Osteocyte (in vitro differentiated cells): ENCODE measurements around the gene GADL1. TPM values are rescaled to one million over a fixed set of nuclear protein-coding genes. Genes with fewer than 3 reads are reported as not detected.
A peak's percentile ranks its signal among the peaks of the same experiment; 100 is the strongest.

Source experiments
- DNase-seq: peaks from one replicate; pipeline ENCODE4 v3.0.0; 2021; ENCODE audit warnings: mixed read lengths; ENCODE audit not compliant: unreplicated experiment; ENCODE audit errors: extremely low spot score
- H3K27ac Mint-ChIP-seq: one replicate; pipeline ENCODE4 v1.8.0; 2021; ENCODE audit warnings: mild to moderate bottlenecking, mixed read lengths; ENCODE audit not compliant: unreplicated experiment
- H3K27me3 Mint-ChIP-seq: one replicate; pipeline ENCODE4 v1.8.0; 2021; ENCODE audit warnings: mixed read lengths; ENCODE audit not compliant: unreplicated experiment
- H3K36me3 Mint-ChIP-seq: one replicate; pipeline ENCODE4 v1.8.0; 2021; ENCODE audit warnings: mixed read lengths; ENCODE audit not compliant: unreplicated experiment
- H3K4me1 Mint-ChIP-seq: one replicate; pipeline ENCODE4 v1.8.0; 2021; ENCODE audit warnings: mixed read lengths; ENCODE audit not compliant: unreplicated experiment
- H3K4me3 Mint-ChIP-seq: one replicate; pipeline ENCODE4 v1.8.0; 2021; ENCODE audit warnings: mild to moderate bottlenecking, moderate library complexity, mixed read lengths; ENCODE audit not compliant: unreplicated experiment
- H3K9me3 Mint-ChIP-seq: one replicate; pipeline ENCODE4 v1.8.0; 2021; ENCODE audit warnings: mixed read lengths; ENCODE audit not compliant: unreplicated experiment
- total RNA-seq: library from RNA; stranded (reverse); gene quantifications from 2 replicates; pipeline ENCODE4 v1.2.1, GENCODE V29; 2021
- TF ChIP-seq, protein P1 (sequence below): fragments of 200-600 bp; sonication (generic); IDR thresholded peaks from 2 replicates; pipeline ENCODE4 v1.5.0; 2021; ENCODE audit warnings: antibody characterized with exemption, mild to moderate bottlenecking, moderate library complexity

Gene GADL1
- total RNA-seq, 1 donor from 2014 or later = not detected

DNA sequence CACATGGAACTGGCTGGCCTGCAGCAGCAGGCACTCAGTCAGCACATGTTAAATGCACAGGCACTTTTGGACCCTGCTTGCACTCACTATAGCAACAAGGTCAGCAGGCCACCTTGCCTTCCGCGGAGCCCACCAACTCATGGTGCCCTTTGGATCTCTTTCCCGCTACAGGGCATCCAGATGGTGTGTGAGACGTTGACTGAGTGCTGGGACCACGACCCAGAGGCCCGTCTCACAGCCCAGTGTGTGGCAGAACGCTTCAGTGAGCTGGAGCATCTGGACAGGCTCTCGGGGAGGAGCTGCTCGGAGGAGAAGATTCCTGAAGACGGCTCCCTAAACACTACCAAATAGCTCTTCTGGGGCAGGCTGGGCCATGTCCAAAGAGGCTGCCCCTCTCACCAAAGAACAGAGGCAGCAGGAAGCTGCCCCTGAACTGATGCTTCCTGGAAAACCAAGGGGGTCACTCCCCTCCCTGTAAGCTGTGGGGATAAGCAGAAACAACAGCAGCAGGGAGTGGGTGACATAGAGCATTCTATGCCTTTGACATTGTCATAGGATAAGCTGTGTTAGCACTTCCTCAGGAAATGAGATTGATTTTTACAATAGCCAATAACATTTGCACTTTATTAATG is 203.1 kb downstream of the GADL1 start:
- no peak for DNase-seq
- Mint-ChIP-seq H3K4me1 (peaks cover 54% of the 10 kb centered on the region), H3K4me3 (no peak overlapping the region), H3K27me3 (no peaks in the 10 kb centered on the region), H3K36me3 (peaks cover 51% of the 10 kb centered on the region), H3K9me3 (no peaks in the 10 kb centered on the region), H3K27ac (no peak overlapping the region)
- TF ChIP-seq, protein P1, sequence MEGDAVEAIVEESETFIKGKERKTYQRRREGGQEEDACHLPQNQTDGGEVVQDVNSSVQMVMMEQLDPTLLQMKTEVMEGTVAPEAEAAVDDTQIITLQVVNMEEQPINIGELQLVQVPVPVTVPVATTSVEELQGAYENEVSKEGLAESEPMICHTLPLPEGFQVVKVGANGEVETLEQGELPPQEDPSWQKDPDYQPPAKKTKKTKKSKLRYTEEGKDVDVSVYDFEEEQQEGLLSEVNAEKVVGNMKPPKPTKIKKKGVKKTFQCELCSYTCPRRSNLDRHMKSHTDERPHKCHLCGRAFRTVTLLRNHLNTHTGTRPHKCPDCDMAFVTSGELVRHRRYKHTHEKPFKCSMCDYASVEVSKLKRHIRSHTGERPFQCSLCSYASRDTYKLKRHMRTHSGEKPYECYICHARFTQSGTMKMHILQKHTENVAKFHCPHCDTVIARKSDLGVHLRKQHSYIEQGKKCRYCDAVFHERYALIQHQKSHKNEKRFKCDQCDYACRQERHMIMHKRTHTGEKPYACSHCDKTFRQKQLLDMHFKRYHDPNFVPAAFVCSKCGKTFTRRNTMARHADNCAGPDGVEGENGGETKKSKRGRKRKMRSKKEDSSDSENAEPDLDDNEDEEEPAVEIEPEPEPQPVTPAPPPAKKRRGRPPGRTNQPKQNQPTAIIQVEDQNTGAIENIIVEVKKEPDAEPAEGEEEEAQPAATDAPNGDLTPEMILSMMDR = no peak

DNA sequence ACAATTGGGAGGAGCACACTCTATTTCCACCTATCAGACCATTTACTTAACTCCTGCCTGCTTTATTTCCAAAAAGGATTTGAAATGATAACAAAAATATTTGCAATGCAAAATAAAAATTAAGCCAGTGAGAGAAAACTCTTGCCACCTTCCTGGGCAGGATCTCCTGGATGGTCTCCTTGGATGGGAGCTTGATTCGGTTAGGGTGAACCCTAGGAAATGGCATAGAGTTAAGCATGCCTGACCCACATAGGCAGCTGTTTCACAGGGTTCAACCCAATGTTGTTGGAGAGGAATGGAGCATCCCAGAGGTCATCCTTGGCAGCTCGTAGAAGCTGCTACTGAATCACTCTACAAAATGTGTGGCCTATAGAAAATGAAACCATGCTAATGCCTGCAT is 204.3 kb downstream of the GADL1 start:
- TF ChIP-seq, protein P1 = no peak
- peaks cover 46% of the 10 kb centered on the region for H3K36me3 Mint-ChIP-seq
- H3K27ac Mint-ChIP-seq = no peak overlapping the region
- peaks cover 55% of the 10 kb centered on the region for H3K4me1 Mint-ChIP-seq
- no peaks in the 10 kb centered on the region for H3K27me3 Mint-ChIP-seq
- no peaks in the 10 kb centered on the region for H3K9me3 Mint-ChIP-seq
- no peak overlapping the region for H3K4me3 Mint-ChIP-seq
- DNase-seq = no peak

DNA sequence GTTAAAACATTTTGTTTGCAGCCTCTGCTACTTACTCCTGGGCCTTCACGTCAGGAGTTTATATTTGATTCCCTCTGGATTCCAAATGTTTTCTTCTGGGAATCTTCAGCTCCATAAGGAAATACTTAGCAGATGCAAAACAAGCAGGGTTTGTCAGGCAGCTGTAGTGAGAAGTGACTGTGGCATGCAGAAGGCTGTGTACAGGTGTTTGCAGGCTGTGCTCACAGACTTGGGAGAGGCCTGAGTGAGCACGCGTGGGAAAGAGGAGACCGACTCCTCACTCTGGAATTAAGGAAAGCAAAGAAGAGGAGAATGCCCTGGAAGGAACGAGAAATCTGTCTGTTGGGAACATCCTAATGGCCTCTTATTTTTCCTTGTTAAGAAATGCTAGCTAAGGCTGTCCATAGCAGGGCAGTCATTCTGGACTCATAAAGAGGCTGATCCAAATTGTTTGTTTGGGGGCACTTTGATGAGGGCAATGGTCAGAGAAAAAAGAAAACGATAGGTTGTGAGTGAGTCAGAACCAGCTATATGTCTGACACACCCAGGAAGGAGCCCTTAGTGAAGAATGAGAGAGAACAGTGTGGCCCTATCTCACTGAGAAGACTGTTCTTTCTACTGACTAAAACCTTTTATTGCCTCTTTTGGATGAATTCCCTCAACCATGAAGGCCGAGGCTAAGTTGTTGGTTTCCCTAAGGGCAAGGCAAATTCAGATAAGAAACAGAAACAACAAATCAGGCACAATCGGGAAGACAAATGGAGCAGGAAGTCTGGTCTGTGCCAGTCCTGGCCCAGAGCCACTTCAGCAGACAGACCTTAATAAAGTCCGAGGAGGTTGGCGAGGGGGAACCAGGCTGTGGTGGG is 205.5 kb downstream of the GADL1 start:
- Mint-ChIP-seq H3K4me1 (peaks cover 52% of the 10 kb centered on the region), H3K9me3 (no peaks in the 10 kb centered on the region), H3K27ac (peak overlapping the region; percentile 90), H3K27me3 (no peaks in the 10 kb centered on the region), H3K36me3 (peaks cover 49% of the 10 kb centered on the region), H3K4me3 (no peak overlapping the region)
- no peak for DNase-seq
- TF ChIP-seq, protein P1 = no peak

DNA sequence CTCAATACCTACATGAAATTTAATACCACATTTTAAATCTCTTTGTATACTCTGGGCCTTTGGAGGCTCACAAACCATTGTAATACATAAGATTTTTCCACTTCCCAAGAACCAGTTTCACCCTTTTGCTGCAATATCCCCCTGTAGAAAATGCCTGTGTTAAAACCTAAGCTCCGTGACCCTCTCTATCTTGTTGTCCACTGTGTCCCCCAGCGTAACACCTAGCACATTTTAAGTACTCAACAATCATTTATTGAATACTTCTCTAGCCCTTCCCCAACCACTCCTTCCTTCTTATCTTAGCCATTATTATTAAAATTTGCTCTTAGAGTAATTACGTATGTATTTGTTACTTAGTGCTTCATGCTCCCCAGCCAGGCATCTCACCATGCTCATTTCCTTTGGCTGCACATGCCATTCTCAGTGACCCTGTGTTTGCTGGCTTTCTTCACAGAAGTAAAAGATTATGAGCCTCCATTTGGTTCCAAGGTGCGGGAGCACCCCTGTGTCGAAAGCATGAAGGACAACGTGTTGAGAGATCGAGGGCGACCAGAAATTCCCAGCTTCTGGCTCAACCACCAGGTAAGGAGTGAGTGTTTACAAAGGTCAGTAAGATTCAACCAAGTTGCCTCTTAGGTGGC is 206.4 kb downstream of the GADL1 start:
- peaks cover 50% of the 10 kb centered on the region for H3K4me1 Mint-ChIP-seq
- peak overlapping the region; percentile 10 for H3K4me3 Mint-ChIP-seq
- H3K36me3 Mint-ChIP-seq = peaks cover 55% of the 10 kb centered on the region
- peak overlapping the region; percentile 90 for H3K27ac Mint-ChIP-seq
- TF ChIP-seq, protein P1 = no peak
- H3K27me3 Mint-ChIP-seq = no peaks in the 10 kb centered on the region
- DNase-seq = no peak
- H3K9me3 Mint-ChIP-seq = no peaks in the 10 kb centered on the region

DNA sequence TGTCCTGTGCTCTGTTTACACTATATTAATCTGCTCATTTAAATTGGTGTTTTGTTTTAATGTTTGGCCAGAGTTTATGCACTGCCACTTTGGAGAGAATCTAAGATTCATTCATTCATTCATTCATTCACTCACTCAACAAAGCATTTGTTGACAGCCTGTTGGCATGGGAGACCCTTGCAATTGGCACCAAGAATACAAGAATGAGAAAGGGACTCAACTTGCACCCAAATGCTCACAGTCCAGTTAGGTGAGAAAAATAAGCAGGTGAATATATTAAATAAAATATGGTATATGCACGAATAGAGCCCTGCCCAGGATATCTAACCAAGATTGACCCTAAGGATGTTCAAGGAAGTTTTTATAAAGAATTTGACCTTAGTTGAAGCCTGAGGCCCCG is 207.7 kb downstream of the GADL1 start:
- DNase-seq = no peak
- H3K27me3 Mint-ChIP-seq = no peaks in the 10 kb centered on the region
- TF ChIP-seq, protein P1 = no peak
- H3K4me3 Mint-ChIP-seq = no peak overlapping the region
- H3K36me3 Mint-ChIP-seq = peaks cover 53% of the 10 kb centered on the region
- no peaks in the 10 kb centered on the region for H3K9me3 Mint-ChIP-seq
- peak overlapping the region; percentile 47 for H3K27ac Mint-ChIP-seq
- peaks cover 58% of the 10 kb centered on the region for H3K4me1 Mint-ChIP-seq
